GM19452 (cell line): ENCODE results near the gene UBA1.

Experiments used
- ATAC-seq: cut with Tn5 transposase; IDR thresholded peaks from one replicate; pipeline ENCODE4 v1.9.1; 2021; ENCODE audit not compliant: unreplicated experiment

Gene UBA1

GRCh38 chrX:47227334-47227583, 33.6 kb downstream of the UBA1 start:
- no peak for ATAC-seq

- no peak for ATAC-seq
Observed at GRCh38 chrX:47228550-47229270, 35.1 kb downstream of the UBA1 start.

- no peak for ATAC-seq
Observed at GRCh38 chrX:47229427-47229826, 35.8 kb downstream of the UBA1 start.

- no peak for ATAC-seq
Observed at GRCh38 chrX:47230136-47230868, 36.7 kb downstream of the UBA1 start.

- no peak for ATAC-seq
Observed at GRCh38 chrX:47231167-47231566, 37.5 kb downstream of the UBA1 start.

GRCh38 chrX:47232197-47232802, 38.7 kb downstream of the UBA1 start:
- ATAC-seq: no peak

- ATAC-seq: no peak
Observed at GRCh38 chrX:47232803-47233332, 39.2 kb downstream of the UBA1 start, which contains the start of gene USP11. USP11 (plus strand) TSS chrX:47233009; CDS start chrX:47233044, 35 bp downstream.

- ATAC-seq: peak; percentile 87
Observed at GRCh38 chrX:47233333-47234113, 39.9 kb downstream of the UBA1 start.

GRCh38 chrX:47234583-47234982, 41.0 kb downstream of the UBA1 start:
- no peak for ATAC-seq

- ATAC-seq: no peak
Observed at GRCh38 chrX:47235691-47236103, 42.1 kb downstream of the UBA1 start.

GRCh38 chrX:47239199-47239598, 45.6 kb downstream of the UBA1 start:
- ATAC-seq: no peak

- no peak for ATAC-seq
Observed at GRCh38 chrX:47239898-47240545, 46.4 kb downstream of the UBA1 start.

- ATAC-seq: no peak
Observed at GRCh38 chrX:47240619-47241018, 47.0 kb downstream of the UBA1 start.

GRCh38 chrX:47241201-47242011, 47.8 kb downstream of the UBA1 start:
- ATAC-seq: no peak

- ATAC-seq: no peak
Observed at GRCh38 chrX:47242321-47242720, 48.7 kb downstream of the UBA1 start.

- ATAC-seq: no peak
Observed at GRCh38 chrX:47243351-47243750, 49.7 kb downstream of the UBA1 start.

- ATAC-seq: no peak
Observed at GRCh38 chrX:47244676-47245075, 51.0 kb downstream of the UBA1 start.

GRCh38 chrX:47245156-47245555, 51.5 kb downstream of the UBA1 start:
- no peak for ATAC-seq

GRCh38 chrX:47247206-47247998, 53.8 kb downstream of the UBA1 start:
- no peak for ATAC-seq
